Measurements from ENCODE around the gene LBX2. TPM values are rescaled to one million over a fixed set of nuclear protein-coding genes. Genes with fewer than 3 reads are reported as not detected.

LBX2 gene
- total RNA-seq, 4 donors from 2014 or later: 0.59 TPM; not detected in 3

DNA sequence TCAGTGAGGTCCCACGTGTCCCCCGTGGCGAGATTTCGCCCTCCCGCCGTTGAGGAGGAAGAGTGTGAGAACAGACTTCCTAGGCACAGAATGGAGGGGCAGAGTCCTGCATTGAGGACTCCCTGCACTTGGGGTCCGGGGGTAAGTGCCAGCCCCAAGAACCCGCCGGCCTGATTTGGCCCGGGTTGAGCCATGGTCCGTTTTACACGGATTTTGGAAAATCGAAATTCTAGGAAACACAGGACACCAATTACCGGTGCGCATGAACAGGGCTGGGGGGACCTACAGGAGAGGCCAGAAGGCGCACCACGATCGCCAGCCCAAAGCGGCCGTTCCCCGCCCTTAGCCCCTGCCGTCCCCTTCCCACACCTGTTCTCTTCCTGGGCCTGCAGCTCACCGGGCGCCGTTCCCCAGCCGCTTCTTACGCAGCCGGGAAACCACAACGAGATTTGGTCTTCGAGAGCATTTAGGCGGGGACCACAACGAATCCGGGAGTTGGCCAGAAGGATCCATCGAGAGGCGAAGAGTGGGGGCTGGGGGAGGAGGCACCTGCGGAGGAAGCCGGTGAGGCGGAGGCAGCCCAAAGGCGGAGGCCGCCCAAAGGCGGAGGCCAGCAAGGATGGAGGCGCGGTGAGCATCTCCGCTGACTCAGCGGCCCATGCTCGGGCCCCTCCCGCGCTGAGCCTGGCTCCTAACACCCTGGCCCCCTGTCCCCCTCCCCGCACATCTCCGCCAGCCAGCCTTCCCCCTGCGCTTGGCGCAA is 14.4 kb upstream of the LBX2 start:
- Histone ChIP-seq H3K9me3 (no peaks in the 10 kb centered on the region), H3K4me3 (no peak overlapping the region), H3K36me3 (no peaks in the 10 kb centered on the region), H3K27ac (no peak overlapping the region), H3K4me1 (peaks cover 7 to 17% of the 10 kb centered on the region in 2 donors), H3K27me3 (peaks cover 79 to 93% (median 83%) of the 10 kb centered on the region in 3 donors)
- ATAC-seq (no peak), DNase-seq (no peak)
- intact Hi-C loops (cut with DNase I; ENCODE audit: low total_unique reads) (no loop called here), in situ Hi-C loops (cut with MboI; ENCODE audit: low sequenced_read_pairs in 4 of 4) (no loop called here)
- no peak for TF ChIP-seq POLR2A (IDR thresholded peaks at IDR 0.05)
- TF ChIP-seq, protein P1, sequence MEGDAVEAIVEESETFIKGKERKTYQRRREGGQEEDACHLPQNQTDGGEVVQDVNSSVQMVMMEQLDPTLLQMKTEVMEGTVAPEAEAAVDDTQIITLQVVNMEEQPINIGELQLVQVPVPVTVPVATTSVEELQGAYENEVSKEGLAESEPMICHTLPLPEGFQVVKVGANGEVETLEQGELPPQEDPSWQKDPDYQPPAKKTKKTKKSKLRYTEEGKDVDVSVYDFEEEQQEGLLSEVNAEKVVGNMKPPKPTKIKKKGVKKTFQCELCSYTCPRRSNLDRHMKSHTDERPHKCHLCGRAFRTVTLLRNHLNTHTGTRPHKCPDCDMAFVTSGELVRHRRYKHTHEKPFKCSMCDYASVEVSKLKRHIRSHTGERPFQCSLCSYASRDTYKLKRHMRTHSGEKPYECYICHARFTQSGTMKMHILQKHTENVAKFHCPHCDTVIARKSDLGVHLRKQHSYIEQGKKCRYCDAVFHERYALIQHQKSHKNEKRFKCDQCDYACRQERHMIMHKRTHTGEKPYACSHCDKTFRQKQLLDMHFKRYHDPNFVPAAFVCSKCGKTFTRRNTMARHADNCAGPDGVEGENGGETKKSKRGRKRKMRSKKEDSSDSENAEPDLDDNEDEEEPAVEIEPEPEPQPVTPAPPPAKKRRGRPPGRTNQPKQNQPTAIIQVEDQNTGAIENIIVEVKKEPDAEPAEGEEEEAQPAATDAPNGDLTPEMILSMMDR (IDR thresholded peaks at IDR 0.05 in 4 of 5, conservative IDR thresholded peaks at IDR 0.05 in 1 of 5): no peak

DNA sequence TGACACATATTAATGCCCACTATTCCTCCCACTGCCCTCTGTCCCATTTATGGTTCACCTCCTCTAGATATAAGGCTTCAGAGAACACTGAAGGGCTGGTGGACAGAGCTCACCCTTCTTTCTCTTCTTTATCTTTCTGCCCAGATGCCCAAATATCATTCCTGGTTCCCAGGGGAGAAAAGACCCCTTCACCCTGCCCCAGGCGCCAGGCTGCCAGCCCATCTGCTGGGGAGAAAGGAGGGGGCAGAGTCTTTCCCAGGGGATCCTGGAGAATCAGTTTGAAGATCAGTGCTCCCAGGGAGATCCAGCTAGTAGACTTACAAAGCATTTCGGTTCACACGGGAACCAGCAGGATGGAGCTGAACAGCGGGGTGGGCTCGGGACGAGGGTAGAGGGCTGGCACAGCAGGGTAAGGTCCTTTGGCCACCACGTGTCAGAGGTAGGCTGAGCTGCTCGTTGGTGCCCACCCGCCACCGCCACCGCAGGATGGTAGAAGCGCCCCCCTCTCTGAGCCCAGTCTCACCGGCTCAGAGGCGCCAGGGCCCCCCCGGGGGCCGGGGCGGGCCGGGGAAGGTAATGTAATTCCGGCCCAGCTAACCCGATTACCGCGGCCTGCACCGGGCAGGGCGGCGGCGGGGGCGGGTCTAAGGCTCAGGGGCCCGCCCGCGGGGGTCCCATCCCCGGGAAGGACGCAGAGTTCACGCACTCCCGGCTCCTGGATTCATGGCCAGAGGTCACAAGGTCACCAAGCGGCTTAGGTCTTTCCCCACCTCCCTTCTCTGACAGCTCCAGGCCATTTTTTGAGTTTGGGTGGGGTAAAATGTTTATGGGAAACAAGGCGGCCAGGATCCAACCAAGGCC is 13.6 kb upstream of the LBX2 start:
- H3K4me1 ChIP-seq: peaks cover 12 to 22% of the 10 kb centered on the region in 2 donors
- no peak for ATAC-seq
- H3K27ac ChIP-seq: no peak overlapping the region
- TF ChIP-seq POLR2A (IDR thresholded peaks at IDR 0.05): no peak
- TF ChIP-seq, protein P1 (IDR thresholded peaks at IDR 0.05 in 4 of 5, conservative IDR thresholded peaks at IDR 0.05 in 1 of 5): no peak
- H3K4me3 ChIP-seq: no peak overlapping the region
- H3K36me3 ChIP-seq: no peaks in the 10 kb centered on the region
- intact Hi-C loops (cut with DNase I; ENCODE audit: low total_unique reads) (no loop called here), in situ Hi-C loops (cut with MboI; ENCODE audit: low sequenced_read_pairs in 4 of 4) (no loop called here)
- peaks cover 71 to 85% (median 82%) of the 10 kb centered on the region in 3 donors for H3K27me3 ChIP-seq
- no peaks in the 10 kb centered on the region for H3K9me3 ChIP-seq
- DNase-seq: no peak

DNA sequence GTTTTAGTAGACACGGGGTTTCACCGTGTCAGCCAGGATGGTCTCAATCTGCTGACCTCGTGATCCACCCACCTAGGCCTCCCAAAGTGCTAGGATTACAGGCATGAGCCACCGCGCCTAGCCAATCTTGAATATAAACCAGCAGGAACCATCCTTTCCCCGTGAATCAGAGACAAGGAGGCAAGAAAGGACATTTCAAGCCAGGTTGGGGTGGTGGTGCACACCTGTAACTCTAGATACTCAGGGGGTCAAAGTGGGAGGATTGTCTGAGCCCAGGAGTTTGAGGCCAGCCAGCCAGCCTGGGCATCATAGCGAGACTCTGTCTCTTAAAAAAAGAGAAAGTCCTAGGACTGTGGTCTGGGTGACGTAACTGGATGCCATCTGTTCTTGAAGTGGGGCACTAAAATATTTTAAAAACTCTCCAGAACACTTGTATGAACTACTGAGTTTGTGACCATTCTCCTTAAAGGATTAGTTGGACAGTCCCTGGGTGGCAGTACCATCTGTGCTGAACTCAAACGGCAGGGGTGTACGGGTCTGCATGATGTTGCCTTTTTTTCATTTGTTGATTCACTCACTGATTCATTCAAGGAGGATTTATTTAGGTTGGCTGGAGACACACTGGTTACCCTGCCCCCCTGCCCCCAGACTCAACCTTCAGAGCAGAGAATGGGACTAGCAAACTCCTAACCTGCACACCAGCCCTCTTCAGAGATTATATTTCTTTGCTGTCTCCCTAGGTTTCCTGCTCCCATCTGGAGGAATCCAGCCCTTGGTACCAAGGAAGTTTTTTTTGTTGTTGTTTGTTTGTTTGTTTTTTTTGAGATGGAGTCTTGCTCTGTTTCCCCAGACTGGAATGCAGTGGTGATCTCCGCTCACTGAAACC is 11.9 kb upstream of the LBX2 start:
- Histone ChIP-seq H3K27me3 (peaks cover 55 to 69% (median 66%) of the 10 kb centered on the region in 3 donors), H3K9me3 (no peaks in the 10 kb centered on the region), H3K4me3 (no peak overlapping the region), H3K36me3 (no peaks in the 10 kb centered on the region), H3K27ac (no peak overlapping the region), H3K4me1 (peaks cover 17 to 27% of the 10 kb centered on the region in 2 donors)
- intact Hi-C loops (cut with DNase I; ENCODE audit: low total_unique reads): no loop called here
- in situ Hi-C loops (cut with MboI; ENCODE audit: low sequenced_read_pairs in 4 of 4): no loop called here
- TF ChIP-seq POLR2A (IDR thresholded peaks at IDR 0.05): no peak
- TF ChIP-seq, protein P1 (IDR thresholded peaks at IDR 0.05 in 4 of 5, conservative IDR thresholded peaks at IDR 0.05 in 1 of 5): no peak
- DNase-seq: no peak
- no peak for ATAC-seq

DNA sequence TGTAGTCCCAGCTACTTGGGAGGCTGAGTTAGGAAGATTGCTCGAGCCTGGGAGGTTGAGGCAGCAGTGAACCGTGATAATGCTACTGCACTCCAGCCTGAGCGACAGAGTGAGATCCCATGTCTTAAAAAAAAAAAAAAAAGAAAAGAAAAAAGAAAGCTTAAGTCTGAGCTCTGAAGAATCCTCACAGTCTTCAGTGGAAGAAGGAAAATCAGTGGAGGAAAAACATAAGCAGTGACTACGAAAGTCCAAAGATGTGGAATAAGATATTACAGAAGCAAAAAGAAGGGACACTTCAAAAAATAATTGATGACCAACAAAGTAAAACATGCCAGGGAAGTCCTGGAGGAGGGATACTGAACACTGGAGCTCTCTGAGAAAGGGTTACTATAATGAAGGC is 10.9 kb upstream of the LBX2 start:
- peaks cover 44 to 62% (median 58%) of the 10 kb centered on the region in 3 donors for H3K27me3 ChIP-seq
- no peak for DNase-seq
- H3K27ac ChIP-seq: no peak overlapping the region
- H3K4me3 ChIP-seq: no peak overlapping the region
- H3K36me3 ChIP-seq: peaks cover 0 to 10% of the 10 kb centered on the region in 2 donors
- intact Hi-C loops (cut with DNase I; ENCODE audit: low total_unique reads) (no loop called here), in situ Hi-C loops (cut with MboI; ENCODE audit: low sequenced_read_pairs in 4 of 4) (no loop called here)
- no peak for TF ChIP-seq POLR2A (IDR thresholded peaks at IDR 0.05)
- TF ChIP-seq, protein P1 (IDR thresholded peaks at IDR 0.05 in 4 of 5, conservative IDR thresholded peaks at IDR 0.05 in 1 of 5): no peak
- no peaks in the 10 kb centered on the region for H3K9me3 ChIP-seq
- H3K4me1 ChIP-seq: peaks cover 21 to 32% of the 10 kb centered on the region in 2 donors
- no peak for ATAC-seq
